Suppressor macrophage treated with lipopolysaccharide for 4 hours (primary cell): ENCODE measurements around the gene CCR2.

Source experiments
- DNase-seq: peaks from one replicate; pipeline ENCODE4 v3.0.0-alpha.2; 2020

The CCR2 gene

GRCh38 chr3:46405301-46406019 lies 51.5 kb downstream of the CCR2 start:
- peak; percentile 98 for DNase-seq

DNA sequence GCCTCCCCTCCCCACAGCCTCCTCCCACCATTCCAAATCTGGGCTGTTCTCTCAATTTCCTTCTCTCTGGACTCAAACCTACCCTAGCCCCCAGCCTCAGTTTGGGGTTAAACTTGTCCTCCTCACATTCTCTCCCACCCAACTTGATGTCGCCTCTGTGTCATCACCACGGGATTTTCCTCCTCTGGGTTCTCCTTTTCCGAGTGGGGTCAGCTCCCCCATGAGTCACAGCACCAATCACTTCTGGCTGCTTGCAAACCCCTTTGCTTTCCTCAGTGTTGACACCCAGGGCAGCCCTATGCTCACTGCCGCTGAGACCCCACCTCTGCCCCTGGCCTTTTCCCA lies 52.5 kb downstream of the CCR2 start:
- DNase-seq, result peak; percentile 99

DNA sequence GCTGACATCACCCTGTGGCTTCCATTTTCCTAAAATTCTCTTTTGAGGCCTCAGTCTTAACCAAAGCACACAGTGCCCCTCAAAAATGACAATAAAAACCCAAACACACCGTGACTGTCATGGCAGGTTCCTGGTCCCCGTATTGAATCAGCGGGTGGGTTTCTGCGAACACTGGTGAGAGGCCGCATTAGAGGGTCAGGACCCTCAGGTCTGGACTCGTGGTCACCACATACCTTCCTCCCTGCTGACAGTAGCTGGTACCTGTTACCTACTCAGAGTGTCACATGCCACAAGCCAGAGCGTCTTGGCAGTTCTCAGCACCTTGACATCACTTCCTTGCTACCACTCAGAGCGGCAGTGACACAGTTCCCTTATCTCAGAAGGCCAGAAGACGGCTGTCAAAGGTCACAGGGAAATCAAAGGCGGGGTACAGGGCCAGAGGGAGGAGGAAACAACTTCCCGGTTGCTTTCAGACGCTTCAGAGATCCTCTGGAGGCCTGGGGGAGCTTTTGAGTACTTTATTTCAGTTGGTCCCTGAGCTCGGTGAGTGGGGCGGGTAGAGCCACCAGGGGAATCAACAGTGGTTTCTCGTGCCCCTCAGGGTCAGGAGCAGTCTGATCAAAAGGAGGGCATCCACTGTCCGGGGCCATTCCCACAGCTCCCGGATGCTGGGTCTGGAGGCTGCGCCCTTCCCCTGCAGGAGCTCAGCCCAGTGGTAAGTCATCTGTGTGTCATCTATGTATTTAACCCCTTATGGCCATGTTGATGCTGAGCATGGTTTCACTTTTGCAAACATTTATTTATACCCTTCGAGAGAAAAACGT lies 53.1 kb downstream of the CCR2 start, which contains the start of the genes CCR5AS and CCRL2:
Gene CCR5AS, minus strand, starts transcription at position 279 of the 824 bp plus-strand sequence.
Gene CCRL2, plus strand, starts transcription at position 472 of the 824 bp plus-strand sequence. CDS start 821 bp downstream, outside the sequence.
- DNase-seq, result peak; percentile 94

- peak; percentile 81 for DNase-seq
Measured at GRCh38 chr3:46407970-46408369, 54.1 kb downstream of the CCR2 start.

GRCh38 chr3:46408853-46409252 lies 54.9 kb downstream of the CCR2 start:
- DNase-seq, result peak; percentile 34

DNA sequence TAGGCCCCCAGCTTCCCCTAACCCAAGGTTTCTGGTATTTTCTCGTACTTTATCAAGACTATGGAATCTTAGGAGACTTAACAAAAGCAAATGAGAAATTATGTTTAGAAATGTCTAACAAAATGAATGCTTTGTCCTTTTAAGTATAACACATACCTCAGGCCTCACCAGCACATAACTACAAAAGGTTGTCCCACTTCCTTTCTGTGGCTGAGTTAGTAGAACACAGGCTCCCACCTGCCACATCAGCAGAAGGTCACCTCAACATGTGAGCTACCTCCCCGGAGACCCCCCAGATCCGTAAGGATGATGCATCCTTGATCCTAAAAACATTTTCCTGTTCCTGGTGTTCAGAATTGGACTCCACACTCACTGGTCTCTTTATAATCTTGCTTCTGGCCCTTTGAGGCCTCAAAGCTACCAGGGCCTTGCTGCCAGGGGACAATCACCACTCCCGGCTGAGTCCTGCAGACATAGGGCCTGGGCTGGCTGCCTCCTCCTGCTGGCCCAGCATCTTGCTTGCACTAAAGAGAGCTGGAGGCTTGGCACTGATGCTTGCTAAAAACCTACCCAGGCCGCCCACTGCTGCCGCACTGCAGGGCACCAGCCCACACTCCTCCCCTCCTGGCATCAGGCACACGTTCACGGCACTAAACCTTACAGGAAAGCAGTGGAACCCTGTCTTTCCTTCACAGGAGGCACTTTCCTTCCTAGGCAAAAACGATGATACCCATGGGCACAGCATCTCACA lies 56.0 kb downstream of the CCR2 start:
- peak; percentile 16 for DNase-seq
